Astrocyte (in vitro differentiated cells and primary cell): ENCODE data around the gene PPP1R7.

ENCODE experiments used
- EZH2 ChIP-seq: IDR thresholded peaks from 2 replicates; pipeline ENCODE4 v1.6.1; 2012; ENCODE audit warnings: mild to moderate bottlenecking, low read length, inconsistent platforms; ENCODE audit not compliant: insufficient read depth
- TF ChIP-seq, protein P1 (sequence below): IDR thresholded peaks from 2 replicates; pipeline ENCODE4 v1.5.1; 2011; ENCODE audit warnings: low read depth, mild to moderate bottlenecking, inconsistent platforms, low read length, moderate library complexity; ENCODE audit not compliant: insufficient read depth

DNA sequence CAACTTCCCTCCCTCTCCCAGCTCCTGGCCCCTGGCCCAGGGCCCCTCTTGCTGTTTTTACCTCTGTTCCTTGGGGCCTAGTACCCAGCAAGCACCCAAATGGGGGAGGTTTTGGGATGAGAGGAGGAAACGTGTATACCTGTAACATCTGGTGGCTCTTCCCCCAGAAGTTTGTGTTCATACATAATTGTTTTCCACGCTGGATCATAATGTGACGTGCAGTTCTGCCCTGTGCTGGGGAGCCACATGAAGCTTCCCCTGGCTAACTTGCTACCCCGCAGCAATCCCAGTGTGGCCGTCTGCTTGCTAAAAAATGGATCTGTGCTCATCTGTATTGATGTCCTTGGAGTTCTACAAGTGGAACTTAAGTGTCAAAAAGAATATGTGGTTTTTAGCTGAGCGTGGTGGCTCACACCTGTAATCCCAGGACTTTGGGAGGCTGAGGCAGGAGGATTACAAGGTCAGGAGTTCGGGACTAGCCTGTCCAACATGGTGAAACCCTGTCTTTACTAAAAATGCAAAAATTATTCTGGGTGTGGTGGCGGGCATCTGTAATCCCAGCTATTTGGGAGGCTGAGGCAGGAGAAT, 74.7 kb downstream of the PPP1R7 start:
- TF ChIP-seq, protein P1, sequence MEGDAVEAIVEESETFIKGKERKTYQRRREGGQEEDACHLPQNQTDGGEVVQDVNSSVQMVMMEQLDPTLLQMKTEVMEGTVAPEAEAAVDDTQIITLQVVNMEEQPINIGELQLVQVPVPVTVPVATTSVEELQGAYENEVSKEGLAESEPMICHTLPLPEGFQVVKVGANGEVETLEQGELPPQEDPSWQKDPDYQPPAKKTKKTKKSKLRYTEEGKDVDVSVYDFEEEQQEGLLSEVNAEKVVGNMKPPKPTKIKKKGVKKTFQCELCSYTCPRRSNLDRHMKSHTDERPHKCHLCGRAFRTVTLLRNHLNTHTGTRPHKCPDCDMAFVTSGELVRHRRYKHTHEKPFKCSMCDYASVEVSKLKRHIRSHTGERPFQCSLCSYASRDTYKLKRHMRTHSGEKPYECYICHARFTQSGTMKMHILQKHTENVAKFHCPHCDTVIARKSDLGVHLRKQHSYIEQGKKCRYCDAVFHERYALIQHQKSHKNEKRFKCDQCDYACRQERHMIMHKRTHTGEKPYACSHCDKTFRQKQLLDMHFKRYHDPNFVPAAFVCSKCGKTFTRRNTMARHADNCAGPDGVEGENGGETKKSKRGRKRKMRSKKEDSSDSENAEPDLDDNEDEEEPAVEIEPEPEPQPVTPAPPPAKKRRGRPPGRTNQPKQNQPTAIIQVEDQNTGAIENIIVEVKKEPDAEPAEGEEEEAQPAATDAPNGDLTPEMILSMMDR, result no peak
- no peak for TF ChIP-seq EZH2
